Anterior cingulate cortex (tissue), 58 donors: Measurements from ENCODE around the gene CPN2.

Source experiments
- DNase-seq, 58 donors: peaks; one replicate each; lab custom pipeline; 2025; lab: John Stamatoyannopoulos, UW

The CPN2 gene

GRCh38 chr3:194357681-194358080 lies 6.6 kb upstream of the CPN2 start:
- DNase-seq = no peak

GRCh38 chr3:194355379-194355778 lies 4.3 kb upstream of the CPN2 start:
- DNase-seq = no peak

- DNase-seq = no peak
Measured at GRCh38 chr3:194354315-194354714, 3.2 kb upstream of the CPN2 start.

DNA sequence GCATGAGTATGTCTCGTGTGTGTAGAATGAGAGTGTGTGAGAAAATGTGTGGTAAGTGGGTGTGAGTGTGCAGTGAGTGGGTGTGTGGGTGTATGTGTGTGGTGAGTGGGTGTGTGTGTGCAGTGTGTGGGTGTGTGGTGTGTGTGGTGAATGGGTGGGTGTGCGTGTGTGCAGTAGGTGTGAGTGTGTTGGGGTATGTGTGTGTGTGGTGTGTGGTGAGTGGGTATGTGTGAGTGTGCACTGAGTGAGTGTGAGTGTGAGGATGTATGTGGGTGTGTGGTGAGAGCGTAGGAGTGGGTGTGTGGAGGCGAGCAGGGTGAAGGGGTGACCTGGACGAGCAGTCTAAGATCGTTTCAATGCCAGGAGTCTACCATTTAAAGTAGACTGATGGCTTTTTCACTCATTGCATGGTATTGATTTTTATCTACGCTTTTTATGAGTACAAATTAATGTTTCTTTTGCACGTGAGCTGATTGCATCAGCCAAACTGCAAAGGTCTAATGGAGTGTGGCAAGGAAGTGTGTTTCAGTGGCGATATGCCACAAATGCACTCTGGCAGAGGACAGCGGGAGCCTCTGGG lies 1.6 kb upstream of the CPN2 start:
- no peak for DNase-seq

GRCh38 chr3:194351952-194352536 lies 916 bp upstream of the CPN2 start:
- no peak for DNase-seq

- DNase-seq = no peak
Measured at GRCh38 chr3:194350726-194351071, 429 bp downstream of the CPN2 start.

- DNase-seq = no peak
Measured at GRCh38 chr3:194348354-194348753, 2.8 kb downstream of the CPN2 start.

DNA sequence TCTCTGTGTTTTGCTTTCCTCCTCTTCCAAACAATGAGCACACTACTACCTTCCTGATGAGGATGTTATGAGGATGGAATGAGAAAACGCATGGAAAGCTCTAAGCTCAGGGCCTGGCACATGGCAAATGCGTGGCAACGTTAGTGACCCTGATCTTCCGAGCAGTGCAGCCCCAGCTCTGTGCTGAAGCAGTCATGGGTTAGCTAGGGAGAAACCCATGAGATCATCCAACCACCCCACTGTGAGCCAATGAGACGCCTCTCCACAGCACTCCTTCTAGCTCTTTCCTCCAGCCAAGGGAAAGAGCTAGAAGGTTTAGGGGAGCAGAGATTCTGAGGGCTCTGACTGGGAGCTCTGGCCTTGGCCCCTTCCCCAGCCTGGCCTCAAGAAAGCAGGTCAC lies 4.5 kb downstream of the CPN2 start:
- DNase-seq = no peak

GRCh38 chr3:194346035-194346434 lies 5.1 kb downstream of the CPN2 start:
- no peak for DNase-seq

DNA sequence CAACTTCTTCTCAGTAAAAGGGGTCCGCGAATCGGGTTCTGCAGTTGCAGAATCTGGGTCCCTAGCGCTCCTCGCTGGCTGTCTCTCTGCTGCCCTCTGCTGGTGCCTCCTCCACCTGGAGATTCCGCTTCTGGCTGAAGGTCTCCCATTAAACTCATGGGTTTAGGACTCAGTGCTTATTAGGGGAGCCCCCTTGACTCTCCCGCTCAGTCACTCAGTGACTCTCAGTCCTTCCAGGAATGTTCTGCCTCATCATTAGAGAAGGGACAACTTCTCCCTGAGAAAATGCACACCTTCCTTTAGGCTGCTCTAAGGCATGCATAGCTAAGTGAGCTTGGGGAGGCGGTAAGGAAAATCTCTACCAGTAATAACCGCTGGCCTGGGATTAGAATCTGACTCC lies 7.1 kb downstream of the CPN2 start:
- peak in 49 of 58 donors; percentile 4 to 83 (median 34) for DNase-seq

GRCh38 chr3:194343561-194343893 lies 7.6 kb downstream of the CPN2 start:
- no peak for DNase-seq

DNA sequence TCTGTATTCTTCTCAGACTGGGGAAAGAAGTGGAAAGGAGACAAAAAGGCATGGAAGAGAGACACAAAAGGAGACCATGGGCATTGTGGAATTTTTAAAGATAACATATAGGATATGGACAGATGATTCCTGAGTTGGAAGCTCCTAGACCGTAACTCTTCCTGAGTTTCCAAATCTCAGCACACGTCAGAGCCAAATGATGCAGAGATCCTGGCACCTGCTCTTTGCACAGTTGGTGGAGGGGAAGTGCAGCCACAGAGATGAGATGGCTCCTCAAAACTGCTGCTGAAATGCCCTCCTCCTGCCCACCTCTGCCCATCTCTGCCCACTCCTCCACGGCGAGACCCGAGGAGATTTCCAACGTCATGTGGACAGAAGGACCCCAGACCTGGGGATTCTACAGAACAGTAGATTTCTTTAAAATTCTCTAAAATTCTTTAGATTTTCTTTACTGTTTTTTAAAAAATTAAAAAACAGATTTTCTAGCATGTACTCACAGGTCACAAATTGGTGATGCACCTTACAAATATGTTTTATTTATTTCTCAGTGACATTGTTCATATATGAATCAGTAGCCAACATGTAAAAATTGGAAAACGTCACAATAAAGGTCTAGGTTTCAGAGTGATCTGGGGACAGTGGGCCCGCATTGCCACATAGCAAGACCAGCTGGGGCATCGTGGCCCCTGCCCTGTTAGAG lies 8.1 kb downstream of the CPN2 start:
- no peak for DNase-seq

GRCh38 chr3:194340757-194341400 lies 10.2 kb downstream of the CPN2 start:
- no peak for DNase-seq

DNA sequence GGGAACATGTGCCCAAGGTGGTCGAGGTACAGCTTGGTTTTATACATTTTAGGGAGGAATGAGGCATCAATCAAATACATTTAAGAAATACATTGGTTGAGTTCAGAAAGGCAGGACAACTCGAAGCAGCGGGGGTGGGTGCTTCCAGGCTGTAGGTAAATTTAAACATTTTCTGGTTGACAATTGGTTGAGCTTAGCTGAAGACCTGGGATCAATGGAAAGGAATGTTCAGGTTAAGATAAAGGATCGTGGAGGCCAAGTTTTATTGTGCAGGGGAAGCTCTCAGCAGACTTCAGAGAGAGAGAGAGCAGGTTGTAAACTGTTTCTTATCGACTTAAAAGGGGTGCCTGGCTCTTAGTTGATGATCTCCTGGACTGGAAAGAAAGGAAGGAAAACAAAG lies 11.3 kb downstream of the CPN2 start:
- DNase-seq = no peak

DNA sequence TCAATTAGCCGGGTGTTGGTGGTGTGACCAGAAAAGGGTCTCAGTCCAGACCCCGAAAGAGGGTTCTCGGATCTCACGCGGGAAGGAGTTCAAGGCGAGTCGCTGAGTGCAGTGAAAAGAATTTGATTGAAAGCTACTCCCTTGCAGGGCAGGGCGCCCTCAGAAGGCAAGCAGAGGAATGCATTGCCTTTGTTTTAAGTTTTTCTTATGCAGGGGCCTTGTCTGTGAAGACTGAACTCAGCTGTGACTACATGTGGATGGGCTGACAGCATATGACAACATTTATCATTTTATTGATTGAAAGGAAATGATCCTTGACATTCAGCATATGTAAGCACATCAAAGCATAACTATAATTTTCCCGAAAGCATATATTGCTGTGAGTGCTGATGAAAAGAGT lies 11.8 kb downstream of the CPN2 start:
- DNase-seq = no peak

GRCh38 chr3:194337965-194338753 lies 13.0 kb downstream of the CPN2 start:
- DNase-seq = no peak

DNA sequence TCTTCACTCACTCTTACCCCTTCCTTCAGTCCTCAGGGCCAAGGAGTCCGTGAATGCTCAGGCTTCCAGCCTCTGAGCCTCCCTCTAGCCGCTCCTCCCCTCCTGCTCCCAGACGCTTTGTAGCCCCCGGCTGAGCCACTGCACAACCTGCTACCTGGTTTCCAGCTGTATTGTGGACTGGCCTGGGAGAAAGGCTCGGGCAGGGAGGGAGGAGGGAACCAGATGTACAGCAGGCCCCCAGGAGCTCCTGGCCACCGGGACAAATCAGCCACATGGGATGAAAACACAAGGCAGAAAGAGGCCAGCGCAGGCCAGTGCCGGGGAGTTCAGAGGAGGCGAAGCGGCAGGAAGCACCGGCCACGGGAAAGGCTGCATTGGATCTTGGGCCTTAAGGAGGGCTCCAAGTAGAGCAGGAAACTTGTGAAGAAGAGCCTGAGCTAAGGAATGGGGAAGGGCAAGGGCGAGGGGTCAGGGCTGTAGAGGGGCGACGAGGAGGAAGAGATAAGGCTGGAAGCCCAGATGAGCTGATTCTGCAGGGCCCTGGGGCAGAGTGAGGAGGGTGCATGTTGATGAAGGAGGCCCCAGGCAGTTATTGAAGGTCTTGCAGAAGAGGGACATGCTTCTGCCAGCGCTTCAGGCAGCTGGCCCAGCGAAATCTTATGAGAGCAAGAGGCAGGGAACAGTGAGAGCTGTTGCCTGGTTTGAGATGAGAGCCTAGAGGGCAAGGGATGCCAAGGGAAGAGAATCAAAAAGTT lies 14.3 kb downstream of the CPN2 start:
- DNase-seq = no peak

- DNase-seq = no peak
Measured at GRCh38 chr3:194333981-194334320, 17.2 kb downstream of the CPN2 start.

- DNase-seq = no peak
Measured at GRCh38 chr3:194333212-194333980, 17.7 kb downstream of the CPN2 start.

DNA sequence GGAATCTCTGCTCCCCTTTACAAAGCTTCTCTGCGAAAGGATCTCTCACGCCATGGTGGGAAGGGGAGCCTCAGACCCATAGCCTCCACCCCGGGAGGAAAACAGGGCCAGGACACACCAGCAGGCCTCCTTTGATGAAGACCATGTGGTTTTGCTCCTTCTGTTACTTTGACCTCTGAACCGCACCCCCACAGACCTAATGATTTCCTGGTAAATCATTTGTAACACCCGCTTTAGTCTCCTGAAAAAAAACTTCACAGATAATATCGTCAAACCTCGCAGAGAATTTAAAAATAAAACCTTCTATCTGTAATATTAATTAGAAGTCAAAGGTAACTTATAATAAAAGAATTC lies 18.3 kb downstream of the CPN2 start:
- DNase-seq = no peak
